CD4-positive, alpha-beta T cell treated with Interleukin-1 beta for 1 hour (primary cell): ENCODE measurements around the gene DDA1.

Source experiments
- DNase-seq, 2 donors: peaks; one replicate each; pipeline ENCODE4 v3.0.0-alpha.2; 2020 to 2022

Gene DDA1

DNA sequence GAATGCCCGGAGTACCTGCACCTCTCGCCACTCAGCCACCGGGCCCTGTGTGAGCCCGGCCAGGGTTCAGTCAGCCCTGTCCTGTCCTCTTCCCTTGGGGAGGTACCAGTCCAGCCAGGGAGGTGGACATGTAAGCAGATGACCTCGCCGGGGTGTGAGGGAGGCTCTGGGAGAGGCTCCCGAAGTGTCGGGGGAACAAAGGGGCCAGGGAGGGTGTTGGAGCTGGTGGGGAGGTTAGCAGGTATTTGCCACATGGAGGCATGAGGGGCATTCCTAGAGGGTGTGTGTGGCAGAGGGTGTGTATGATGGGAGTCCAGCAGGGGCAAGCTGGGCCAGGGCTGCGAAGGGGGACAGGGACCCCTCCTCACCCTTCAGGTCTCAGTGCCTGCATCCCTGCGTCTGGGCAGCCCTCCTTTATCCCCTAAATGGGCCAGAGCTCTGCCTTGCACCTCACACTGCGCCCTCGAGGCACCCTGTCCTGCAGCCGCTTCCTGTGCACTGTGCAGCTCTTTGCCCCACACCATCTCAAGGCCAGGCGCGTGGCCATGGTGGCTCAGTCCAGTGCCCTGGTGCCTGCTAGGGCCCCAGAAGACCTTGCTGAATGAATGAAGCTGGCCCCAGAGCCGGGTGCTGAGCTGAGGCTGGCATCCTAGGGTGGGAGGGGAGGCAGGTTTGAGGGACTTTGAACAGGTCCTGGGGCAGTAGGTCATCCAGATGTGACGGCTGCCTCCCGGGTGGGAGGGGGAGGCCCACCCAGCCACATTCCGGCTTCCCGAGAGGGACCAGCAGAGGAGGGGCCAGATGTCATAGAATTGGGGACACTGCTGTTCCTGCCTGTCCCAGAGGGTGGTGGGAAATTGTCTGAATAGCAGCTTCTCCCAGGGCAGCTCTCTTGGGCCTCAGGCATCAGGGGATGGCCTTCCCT, 3.1 kb downstream of the DDA1 start:
- no peak for DNase-seq

DNA sequence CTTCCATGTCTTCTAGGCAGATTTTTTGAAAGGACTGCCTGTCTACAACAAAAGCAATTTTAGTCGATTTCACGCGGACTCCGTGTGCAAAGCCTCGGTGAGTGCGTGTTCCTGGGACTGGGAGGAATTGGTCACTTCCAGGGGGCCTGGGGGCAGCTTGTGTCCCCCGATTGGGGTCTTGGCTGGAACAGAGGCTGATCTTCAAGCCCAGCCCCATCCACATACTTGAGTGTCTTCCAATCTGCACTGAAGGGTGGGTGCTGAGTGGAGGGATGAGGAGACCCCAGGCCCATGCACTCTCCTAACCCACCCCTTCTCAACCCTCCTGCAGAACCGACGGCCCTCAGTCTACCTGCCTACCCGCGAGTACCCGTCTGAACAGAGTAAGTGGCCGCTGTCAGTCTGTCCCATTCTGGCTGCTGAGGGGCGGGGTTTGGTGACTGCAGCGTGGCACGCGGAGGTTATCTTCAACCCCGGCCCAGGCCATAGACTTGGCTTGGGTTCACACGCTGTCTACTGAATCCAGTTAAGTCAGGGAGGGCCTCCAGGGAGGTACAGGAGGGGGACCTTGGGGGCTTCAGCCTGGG, 4.7 kb downstream of the DDA1 start:
- DNase-seq: no peak

DNA sequence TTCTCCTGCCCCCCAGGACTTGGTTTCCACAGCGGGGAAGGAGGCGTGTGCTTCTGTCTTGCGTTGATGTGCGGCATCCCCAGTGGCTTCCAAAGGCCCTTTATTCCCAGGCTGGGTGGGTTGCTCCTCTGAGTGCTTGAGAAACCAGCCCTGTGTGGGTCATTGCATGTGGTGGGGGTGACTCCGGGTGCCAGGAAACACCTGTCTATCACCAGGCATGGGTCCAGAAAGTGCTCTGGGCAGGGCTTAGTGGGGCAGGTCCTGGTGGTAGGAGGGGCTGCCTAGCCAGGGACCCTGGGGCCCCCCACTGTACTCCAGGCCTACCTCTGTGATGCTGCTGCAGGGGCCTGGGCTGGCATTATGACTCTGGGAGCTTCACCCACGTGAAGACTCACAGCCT, 9.6 kb downstream of the DDA1 start:
- no peak for DNase-seq

DNA sequence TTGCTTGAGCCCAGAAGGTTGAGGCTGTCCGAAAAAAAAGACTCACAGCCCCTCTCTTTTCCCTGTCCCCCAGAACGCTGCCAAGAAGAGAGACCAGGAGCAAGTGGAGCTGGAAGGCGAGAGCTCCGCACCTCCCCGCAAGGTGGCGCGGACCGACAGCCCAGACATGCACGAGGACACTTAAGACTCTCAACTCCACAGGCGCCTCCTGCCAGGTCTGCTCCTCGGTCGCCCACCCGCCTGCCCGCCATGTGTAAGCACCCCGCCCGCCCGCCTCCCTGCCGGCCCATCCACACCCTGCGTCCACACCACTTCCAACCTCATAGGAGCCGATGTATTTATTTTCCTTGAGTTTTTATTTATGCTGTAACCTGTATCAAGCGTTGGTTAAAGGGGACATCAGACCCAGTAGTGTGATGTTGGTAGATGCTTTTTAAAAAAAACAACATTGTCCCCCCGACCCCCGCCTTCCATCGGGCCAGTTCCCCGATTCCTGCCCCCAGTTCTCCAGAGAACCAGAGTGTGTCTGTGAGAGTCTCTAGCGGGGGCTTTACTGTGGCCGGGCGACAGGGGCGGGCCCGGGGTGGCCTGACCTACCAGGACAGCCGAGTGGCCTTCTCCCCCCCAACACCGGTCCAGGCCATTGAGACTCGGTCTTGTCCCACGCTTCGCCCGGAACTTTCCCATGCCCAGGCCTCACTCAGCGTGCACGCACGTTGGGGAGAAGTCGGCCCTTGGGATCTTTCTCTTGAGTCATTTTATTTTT, 10.3 kb downstream of the DDA1 start:
- DNase-seq: no peak

DNA sequence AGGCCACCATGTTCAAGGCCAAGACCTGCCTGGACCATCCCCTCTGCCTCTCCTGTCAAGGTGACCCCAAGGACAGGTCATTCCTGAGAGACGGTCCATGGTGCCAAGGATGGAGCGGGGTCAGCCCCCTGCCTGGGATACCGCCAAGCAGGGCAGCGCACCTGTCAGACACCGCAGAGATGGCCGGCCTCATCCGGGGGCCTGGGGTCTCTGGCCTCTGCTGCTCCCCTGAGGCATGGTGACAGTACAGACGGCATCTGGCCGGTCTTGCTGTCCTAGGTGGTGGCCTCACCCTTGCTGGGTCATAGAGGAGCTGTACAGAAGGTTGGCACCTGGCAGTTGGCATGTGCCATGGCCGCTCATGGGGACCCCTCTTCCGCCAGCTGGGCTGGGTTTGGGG, 11.1 kb downstream of the DDA1 start:
- DNase-seq: no peak

DNA sequence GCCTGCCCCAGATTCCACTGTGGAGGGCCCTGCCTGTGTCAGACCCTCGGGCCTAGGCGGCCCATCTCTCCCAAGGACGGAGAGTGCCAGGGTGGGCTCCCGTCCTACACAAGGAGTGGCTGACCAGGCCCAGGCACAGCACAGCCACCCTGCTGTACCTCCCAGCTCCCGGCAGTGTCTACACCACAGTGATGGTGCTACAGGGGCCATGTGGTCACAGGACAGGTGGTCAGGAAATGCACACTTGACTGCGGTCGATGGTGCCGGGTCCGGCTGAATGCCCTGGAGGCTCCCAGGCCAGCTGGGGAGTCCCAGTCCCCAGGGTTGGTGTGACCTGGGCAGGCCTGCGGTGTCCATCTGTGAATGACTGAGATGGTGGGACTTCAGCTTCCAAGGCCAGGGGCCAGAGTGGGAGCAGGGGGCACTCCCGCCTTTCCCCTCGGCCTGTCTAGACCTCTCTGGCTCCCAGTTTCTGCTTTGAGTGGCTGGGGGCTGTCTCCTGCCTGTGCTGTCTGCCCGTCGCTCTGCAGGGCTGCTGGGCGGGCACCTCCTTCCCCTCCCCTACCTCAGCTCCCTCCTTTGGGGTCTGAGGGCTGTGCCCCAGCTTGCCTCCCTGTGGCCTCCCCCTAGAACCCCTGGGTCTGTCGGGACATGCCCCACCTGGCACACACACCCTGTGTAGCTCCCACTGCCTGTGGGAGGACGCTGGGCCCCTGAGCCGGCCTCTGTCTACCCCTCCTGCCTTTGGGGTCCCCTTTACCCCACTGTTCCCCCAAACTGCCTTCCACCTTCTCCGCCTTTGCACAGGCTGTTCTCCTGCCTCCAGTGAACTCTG, 12.5 kb downstream of the DDA1 start:
- DNase-seq: no peak

DNA sequence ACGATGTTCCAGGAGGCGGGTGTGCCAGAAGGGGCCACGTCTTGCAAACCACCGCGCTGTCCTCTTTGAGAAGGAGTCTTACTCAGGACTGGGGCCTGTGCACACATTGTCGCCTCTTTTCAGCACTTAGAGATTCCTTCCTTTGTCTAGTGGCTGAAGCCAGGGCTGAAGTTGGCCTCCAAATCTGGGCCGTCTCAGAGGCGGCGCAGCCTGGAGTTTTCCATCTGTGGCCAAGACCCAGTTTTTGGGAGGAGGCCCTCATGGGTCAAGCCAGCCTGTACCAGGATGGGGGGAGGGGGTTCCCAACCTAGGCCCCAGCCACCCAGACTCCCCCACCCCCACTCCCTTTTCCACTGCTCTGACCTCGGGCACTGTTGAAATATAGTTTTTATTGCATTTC, 13.5 kb downstream of the DDA1 start:
- DNase-seq: no peak

DNA sequence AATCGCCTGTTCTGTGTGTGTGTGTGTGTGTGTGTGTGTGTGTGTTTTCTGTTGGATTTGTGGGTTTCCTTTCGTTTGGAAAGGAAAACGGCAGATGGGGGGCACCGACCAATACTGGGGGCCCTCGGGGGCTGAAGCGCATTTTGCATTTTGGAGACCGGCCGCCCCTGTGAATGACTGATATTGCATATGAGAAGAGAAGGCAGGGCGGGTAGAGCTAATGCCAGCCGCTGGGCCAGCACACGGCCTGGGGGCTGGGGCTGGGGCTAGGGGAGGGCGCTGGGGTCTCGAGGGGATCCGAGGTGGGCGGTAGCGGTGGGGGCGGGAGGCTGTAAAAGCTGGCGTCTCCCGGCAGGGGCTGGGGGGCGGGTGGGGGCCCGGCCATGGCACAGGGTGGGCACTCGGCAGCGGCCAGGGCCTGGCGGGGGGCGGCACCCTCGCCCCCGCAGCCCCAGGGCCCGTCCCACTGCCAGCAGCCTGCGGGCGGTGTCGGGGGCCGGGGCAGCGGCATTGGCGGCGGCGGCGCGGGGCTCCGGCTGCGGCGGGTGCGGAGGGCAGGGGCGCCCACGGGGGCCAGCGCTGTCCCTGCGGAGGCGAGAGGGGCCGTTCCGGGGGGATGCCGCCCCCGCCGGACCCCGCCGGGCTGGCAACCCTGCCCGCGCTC, 14.1 kb downstream of the DDA1 start:
- DNase-seq: no peak

DNA sequence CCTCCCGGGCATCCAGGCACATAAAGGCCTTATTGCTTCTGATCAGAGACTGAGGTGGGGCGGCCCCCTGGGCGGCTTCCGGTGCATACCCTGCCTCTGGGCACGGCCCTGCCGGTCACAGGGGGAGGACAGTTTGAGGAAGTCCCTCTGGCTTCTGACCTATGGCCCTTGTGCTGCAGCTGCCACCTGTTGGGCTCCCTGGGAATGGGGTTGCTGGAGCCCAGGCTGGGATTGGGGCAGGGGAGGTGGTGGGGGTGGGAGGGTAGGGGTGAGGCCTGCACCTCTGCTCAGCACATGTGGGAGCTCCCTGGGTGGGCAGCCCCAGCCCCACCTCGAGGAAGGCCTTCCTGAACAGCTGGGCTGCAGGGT, 14.6 kb downstream of the DDA1 start:
- peak in 1 of 2 donors; percentile 21 for DNase-seq

DNA sequence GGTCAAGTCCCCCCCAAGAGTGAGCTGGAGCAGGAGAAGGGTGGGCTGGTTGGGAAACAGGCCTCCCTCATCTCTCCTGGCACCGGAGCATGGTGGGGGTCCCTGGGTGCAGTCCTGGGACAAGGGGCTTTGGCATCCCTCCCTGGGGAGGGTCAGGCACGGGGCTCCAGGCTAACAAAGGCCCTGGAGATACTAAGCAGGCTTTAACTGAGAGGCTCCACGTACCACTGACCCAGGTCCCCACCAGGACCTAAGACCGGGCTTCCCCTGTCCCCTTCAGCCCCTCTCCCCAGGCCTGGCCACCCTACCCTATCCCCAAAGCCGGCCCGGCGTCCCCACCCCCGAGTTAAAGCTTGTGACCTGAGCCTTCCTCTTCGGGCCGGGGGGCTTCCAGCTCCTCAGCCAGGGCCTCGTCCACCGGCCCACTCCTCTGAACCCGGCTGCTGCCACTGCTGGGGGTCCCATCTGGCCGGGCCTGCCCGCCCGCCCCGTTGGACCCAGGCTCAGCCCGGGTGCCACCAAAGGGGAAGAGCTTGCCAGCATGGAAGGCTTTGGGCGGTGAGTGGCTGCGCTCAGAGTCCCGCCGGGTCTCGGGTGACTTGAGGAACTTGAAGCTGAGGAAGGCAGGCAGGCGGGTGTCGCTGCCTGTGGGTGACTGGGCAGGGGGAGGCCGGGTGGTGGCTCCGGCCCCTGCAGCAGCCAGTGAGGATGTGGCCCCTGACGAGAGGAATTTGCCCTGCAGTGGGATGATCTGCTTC, 15.2 kb downstream of the DDA1 start:
- no peak for DNase-seq

DNA sequence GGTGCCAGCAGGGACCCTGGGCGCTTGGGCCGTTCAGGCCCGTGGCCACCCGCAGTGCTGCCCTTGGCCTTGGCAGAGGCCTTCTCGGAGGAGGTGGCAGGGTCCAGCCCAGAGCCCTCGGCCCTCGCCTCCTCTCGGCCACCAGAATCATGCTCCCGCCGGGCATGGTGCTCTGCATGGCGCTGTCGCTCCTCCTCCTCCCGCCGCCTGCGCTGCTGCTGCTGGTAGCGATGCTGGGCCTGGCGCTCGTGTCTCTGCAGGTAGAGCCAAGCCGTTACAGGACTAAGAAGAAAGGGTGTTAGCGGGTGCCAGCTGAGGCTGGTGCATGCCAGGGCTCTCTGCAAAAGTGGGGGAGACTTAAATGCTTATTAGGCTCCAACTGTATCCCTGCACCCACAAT, 15.8 kb downstream of the DDA1 start:
- DNase-seq: no peak

DNA sequence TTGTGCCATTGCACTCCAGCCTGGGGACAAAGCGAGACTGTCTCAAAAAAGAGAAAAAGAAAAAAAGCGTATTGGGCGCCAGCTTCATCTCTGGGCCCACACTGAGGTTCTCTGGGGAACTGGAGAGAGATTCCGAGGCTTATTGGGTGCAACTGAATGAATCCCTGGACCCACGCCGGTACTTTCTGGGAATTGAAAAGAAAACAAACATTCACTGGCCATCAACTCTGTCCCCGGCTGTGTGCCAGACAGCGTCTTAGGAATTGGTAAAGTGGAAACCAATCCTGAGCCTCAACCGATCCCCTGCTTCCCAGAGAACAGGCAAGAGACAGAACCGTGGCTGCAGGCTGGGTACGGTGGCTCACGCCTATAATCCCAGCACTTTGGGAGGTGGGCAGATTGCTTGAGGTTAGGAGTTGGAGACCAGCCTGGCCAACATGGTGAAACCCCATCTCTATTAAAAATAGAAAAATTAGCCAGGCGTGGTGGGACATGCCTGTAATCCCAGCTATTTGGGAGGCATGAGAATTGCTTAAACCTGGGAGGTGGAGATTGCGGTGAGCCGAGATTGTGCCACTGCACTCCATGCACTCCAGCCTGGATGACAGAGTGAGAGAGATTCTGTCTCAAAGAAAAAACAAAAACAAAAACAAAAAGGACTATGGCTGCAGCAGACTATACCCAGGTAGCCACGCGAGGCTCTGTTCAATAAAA, 16.7 kb downstream of the DDA1 start:
- DNase-seq: no peak

DNA sequence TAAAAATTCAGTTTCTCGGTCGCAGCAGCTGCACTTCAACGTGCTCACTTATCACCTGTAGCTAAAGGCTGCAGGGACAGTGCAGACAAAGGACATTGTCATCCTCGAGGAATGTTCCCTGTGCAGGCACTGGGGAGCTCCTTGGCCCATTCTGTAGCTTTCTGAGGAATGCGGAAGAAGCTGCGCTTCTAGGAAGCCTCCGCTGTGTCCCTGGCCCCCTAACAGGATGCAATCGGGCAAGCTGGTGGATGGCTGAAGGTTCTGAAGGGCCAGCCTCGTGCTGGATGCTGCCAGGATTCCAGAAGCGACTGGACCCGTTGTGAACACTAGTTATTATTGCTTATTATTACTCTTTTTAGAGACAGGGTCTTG, 17.2 kb downstream of the DDA1 start:
- no peak for DNase-seq

DNA sequence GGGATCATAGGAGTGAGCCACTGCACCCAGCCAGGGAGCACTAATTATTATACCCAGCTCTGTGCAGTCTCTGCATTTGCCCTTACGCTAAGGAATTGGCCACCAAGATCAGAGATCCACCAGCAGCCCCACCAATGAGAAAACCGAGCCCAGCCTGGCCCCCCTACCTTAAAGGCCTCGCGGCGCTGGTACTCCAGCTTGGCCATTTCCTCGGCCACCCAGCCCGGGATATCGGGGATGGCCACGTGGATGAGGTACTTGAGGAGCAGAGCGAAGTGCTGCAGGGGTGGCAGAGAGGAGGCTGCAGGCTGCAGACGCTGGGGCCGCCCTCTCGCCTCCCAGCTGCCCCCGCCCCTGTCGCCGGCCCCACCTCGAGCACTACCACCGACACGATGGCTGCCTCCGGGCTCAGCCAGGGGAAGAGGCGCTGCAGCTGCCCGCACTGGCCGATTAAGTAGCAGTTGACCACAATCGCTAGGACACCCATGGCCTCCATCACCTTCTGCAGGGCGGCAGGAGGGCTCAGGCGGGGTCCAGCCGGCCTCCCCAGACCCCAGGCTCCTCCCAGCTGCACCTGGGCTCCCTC, 17.8 kb downstream of the DDA1 start:
- no peak for DNase-seq

DNA sequence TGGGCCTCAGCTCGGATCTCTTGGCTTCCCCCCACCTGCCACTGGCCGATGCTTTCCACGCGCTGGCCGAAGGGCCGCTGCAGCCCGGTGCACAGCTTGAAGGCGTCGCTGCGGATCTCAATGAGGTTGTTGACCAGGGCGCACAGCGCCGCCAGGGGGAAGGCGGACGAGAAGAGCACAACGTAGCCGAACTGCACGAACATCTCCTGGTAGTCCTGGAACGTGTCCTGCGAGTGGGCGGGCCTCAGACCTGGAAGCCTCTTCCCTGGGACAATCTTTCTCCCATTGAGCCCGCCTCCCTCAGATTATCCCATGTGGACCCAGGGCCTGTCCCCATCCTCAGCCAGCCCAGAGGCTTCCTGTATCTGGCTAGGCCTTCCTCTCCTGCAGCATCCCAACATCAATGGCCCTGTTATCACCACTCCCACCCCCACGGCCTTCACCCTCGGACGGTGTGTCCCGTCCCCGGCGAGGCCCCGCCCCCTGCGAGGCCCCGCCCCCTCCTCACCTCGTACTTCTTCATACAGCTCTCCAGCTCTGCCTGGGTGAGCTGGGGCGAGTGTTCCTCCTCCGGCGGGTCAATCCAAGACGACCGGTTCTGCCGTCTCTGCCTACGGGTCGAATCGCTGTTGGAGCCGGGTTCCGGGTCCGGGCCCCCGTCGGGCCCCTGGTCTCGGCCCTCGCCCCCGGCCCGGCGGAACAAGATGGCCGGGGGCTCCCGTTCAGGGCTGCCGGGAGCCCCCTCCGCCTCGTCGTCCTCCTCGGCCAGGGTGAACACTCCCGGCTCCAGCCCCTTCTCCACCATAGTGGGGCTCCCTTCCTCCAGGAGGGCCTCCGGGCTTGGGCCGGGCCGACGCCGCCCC, 18.5 kb downstream of the DDA1 start:
- peak; percentile 65 for DNase-seq

DNA sequence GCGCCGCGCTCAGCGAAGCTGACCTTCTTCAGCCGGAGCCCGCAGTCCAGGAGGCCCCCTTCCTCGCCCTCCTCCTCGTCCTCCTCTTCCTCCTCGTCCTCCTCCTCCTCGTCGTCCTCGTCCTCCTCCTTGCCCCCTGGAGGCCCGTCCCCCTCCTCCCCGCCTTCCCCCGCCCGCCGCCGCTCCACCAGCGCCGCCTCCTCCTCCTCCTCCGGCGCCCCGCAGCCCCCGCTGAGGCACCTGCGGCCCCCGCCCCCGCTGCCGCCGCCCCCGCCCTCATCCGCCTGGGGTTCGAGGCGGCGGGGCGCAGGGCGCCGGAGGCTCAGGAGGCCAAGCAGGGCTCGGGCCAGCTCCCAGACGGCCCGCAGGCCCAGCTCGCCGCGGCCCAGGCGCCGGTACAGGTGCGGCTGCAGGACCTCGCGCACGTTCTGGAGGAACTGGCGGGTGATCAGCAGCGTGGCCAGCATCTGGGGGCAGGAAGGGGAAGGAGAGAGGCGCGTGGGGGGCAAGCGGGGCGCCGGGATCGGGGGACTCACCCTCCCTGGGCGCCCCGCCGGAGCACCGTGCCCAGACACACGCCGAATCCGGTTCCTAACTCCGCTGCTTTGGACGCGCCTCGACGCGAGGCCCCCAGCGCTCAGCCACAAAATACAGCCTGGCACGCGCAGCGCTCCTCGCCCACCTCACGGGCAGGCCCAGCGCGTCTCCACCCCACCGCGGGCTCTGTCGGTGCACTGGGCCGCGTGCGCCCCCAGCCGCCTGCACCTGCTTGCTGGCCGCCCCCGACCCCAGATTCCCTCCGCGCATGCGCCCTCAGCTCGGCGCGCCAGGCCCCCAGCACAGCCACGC, 19.4 kb downstream of the DDA1 start:
- DNase-seq: peak; percentile 24 to 42

DNA sequence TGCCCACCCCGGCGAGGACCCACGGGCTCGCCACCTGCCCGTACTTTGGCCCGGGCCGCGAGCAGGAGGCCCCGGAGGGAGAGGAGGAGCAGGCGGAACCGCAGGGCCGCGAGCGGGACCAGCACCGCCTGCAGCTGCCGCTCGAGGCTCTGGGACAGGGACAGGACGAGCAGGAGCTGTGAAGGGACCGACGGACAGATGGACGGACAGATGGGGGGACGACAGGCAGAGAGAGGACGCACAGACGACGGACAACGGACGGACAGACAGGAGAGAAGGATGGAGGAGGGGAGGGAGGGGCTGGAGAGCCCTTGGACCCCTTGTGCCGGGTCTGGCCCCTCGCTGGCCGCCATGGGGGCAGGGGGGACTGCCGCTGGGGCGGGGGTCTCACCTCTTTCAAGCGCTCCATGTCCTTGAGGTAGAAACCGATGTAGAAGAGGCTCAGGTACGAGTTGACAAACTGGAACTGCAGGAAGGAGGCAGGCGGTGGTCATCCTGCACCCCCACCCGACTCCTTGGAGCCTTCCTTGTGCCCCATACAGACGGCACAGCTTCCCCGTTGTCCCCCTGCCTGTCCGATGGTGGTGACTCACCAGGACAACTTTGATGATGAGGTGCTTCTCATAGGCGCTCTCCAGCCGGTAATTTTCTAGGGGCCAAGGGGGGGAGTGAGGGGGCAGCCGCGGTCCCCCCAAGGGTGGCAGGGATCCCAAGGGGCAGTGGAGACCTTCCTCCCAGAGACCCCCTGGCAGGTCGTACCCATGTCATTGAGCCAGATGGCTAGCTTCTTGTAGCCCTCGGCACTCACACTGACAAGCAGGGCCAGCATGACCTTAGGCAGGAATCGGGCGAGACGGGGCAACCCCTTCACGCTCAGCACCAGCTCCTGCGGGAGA, 20.3 kb downstream of the DDA1 start:
- no peak for DNase-seq
